Measurements from ENCODE around the gene TMEM225B. TPM values are rescaled to one million over a fixed set of nuclear protein-coding genes. Genes with fewer than 3 reads are reported as not detected.
A peak's percentile ranks its signal among the peaks of the same experiment; 100 is the strongest.

TMEM225B gene
- total RNA-seq, 4 donors from 2014 or later, result not detected

DNA sequence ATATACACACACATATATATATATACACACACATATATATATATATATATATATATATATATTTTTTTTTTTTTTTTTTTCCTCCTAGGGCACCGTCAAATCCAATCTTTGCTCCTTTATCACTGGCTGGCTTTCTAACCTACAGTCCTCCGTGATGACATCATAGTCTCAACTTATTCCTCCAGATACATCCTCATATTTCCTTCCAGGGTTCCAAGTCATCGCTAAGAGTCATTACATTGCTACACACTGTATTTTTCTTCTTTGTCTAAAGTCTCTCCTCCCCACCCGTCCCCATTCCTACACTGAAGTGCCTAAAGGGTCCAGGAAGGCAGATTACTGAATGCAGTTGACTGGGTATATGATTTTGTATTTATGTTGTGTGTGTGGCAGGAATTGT, 45.0 kb upstream of the TMEM225B start:
- peaks cover 20 to 23% of the 10 kb centered on the region in 2 donors for H3K4me1 ChIP-seq
- TF ChIP-seq, protein P1, sequence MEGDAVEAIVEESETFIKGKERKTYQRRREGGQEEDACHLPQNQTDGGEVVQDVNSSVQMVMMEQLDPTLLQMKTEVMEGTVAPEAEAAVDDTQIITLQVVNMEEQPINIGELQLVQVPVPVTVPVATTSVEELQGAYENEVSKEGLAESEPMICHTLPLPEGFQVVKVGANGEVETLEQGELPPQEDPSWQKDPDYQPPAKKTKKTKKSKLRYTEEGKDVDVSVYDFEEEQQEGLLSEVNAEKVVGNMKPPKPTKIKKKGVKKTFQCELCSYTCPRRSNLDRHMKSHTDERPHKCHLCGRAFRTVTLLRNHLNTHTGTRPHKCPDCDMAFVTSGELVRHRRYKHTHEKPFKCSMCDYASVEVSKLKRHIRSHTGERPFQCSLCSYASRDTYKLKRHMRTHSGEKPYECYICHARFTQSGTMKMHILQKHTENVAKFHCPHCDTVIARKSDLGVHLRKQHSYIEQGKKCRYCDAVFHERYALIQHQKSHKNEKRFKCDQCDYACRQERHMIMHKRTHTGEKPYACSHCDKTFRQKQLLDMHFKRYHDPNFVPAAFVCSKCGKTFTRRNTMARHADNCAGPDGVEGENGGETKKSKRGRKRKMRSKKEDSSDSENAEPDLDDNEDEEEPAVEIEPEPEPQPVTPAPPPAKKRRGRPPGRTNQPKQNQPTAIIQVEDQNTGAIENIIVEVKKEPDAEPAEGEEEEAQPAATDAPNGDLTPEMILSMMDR (IDR thresholded peaks at IDR 0.05 in 4 of 5, conservative IDR thresholded peaks at IDR 0.05 in 1 of 5), result no peak
- TF ChIP-seq POLR2A (IDR thresholded peaks at IDR 0.05), result no peak
- in situ Hi-C loops (cut with MboI; ENCODE audit: low sequenced_read_pairs in 4 of 4), result loop anchor here in 2 of 4 donors (5.0 to 10.0 kb wide), 2 partner anchors 48 to 51 kb away; partner anchors contain the start of genes ZKSCAN5 (in 2 of the 2) and ZNF394 (in 2 of the 2)
- no peaks in the 10 kb centered on the region for H3K9me3 ChIP-seq
- ATAC-seq (no peak), DNase-seq (no peak)
- H3K27ac ChIP-seq, result no peak overlapping the region
- no peaks in the 10 kb centered on the region for H3K27me3 ChIP-seq
- no peak overlapping the region for H3K4me3 ChIP-seq
- intact Hi-C loops (cut with DNase I; ENCODE audit: low total_unique reads), result loop anchor here (10.0 kb wide), 2 partner anchors 872 to 1322 kb away; partner anchors contain the start of genes MEPCE, SRRT and ZCWPW1
- peaks cover 0 to 17% of the 10 kb centered on the region in 2 donors for H3K36me3 ChIP-seq

DNA sequence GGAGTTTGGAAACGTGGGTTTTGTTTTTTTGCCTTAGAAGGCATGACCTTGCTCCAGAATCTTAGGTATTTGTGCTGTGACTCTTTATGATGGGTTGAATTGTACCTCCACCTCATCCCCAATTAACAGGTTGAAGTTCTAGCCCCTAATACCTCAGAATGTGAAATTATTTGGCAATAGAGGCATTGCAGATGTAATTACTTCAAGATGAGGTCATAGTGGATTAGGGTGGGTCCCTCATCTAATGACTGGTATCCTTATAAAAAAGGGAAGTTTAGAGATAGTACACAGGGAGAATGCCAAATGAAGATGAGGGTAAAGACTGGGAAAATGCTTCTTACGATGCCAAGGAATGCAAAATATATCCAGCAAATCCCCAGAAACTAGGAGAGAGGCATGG, 43.1 kb upstream of the TMEM225B start:
- in situ Hi-C loops (cut with MboI; ENCODE audit: low sequenced_read_pairs in 4 of 4) (loop anchor here in 2 of 4 donors (5.0 to 10.0 kb wide), 2 partner anchors 50 to 53 kb away; partner anchors contain the start of genes ZKSCAN5 (in 2 of the 2) and ZNF394 (in 2 of the 2)), intact Hi-C loops (cut with DNase I; ENCODE audit: low total_unique reads) (loop anchor here (10.0 kb wide), 2 partner anchors 870 to 1320 kb away; partner anchors contain the start of genes MEPCE, SRRT and ZCWPW1)
- DNase-seq (no peak), ATAC-seq (no peak)
- H3K9me3 ChIP-seq, result no peaks in the 10 kb centered on the region
- no peaks in the 10 kb centered on the region for H3K27me3 ChIP-seq
- TF ChIP-seq POLR2A (IDR thresholded peaks at IDR 0.05), result no peak
- TF ChIP-seq, protein P1 (IDR thresholded peaks at IDR 0.05 in 4 of 5, conservative IDR thresholded peaks at IDR 0.05 in 1 of 5), result no peak
- H3K27ac ChIP-seq, result no peak overlapping the region
- peaks cover 26 to 30% of the 10 kb centered on the region in 2 donors for H3K4me1 ChIP-seq
- H3K36me3 ChIP-seq, result peaks cover 0 to 11% of the 10 kb centered on the region in 2 donors
- no peak overlapping the region for H3K4me3 ChIP-seq

DNA sequence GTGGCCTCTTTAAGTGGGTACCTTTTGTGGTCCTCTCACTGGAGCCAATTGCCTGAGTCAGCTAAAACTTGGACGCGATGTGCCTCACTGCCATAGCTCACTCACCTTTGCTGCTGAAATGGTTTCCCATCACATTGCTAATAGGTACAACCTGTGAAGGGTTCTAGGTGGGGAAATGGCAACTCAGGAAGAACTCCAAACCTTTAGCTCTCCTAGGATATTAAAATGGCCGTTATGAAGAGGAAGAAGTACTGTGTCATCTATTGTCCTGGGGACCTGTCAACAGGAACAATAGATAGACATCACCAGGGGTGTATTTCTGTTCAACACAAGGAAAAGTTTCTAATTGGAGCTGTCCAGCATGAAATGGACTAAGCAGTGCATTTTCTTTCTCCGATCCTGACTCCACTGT, 40.9 kb upstream of the TMEM225B start:
- Histone ChIP-seq H3K36me3 (peaks cover 0 to 31% of the 10 kb centered on the region in 2 donors), H3K9me3 (no peaks in the 10 kb centered on the region), H3K4me3 (peak overlapping the region; percentile 82 to 94 (median 90)), H3K27me3 (no peaks in the 10 kb centered on the region), H3K27ac (peak overlapping the region; percentile 96 to 99 (median 98)), H3K4me1 (peaks cover 22 to 28% of the 10 kb centered on the region in 2 donors)
- intact Hi-C loops (cut with DNase I; ENCODE audit: low total_unique reads), result loop anchor here (10.0 kb wide), 2 partner anchors 868 to 1318 kb away; partner anchors contain the start of genes MEPCE, SRRT and ZCWPW1
- TF ChIP-seq POLR2A (IDR thresholded peaks at IDR 0.05), result no peak
- TF ChIP-seq, protein P1 (IDR thresholded peaks at IDR 0.05 in 4 of 5, conservative IDR thresholded peaks at IDR 0.05 in 1 of 5), result no peak
- ATAC-seq (no peak), DNase-seq (no peak)
- in situ Hi-C loops (cut with MboI; ENCODE audit: low sequenced_read_pairs in 4 of 4), result loop anchor here in 1 of 4 donors (10.0 kb wide), 1 partner anchor 52 kb away; the partner anchor contains the start of genes ZKSCAN5 and ZNF394

DNA sequence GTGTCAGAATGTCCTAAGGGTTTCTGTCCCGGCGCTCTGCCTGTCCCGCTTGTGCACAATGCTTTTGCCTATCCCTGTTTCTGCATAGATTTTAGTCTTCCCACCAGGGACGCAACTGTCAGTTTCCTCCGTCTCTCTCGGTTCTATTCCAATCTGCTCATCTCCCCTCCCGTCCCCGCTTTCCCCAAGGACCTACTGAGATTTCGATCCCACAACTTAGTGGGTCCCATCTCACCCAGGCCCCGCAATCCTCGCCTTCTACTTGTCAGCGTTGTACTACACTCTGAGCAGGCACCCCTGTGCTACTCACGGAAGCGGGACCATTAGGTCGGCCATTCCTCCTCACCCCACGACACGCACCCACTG, 40.1 kb upstream of the TMEM225B start:
- in situ Hi-C loops (cut with MboI; ENCODE audit: low sequenced_read_pairs in 4 of 4) (loop anchor here in 1 of 4 donors (10.0 kb wide), 1 partner anchor 53 kb away; the partner anchor contains the start of genes ZKSCAN5 and ZNF394), intact Hi-C loops (cut with DNase I; ENCODE audit: low total_unique reads) (loop anchor here (2.0 to 10.0 kb wide), 4 partner anchors 53 to 1317 kb away; partner anchors contain the start of genes MEPCE, SRRT, ZCWPW1 and ZKSCAN5)
- peak overlapping the region; percentile 96 to 99 (median 98) for H3K27ac ChIP-seq
- H3K9me3 ChIP-seq, result no peaks in the 10 kb centered on the region
- peaks cover 19 to 30% of the 10 kb centered on the region in 2 donors for H3K4me1 ChIP-seq
- peaks cover 0 to 36% of the 10 kb centered on the region in 2 donors for H3K36me3 ChIP-seq
- DNase-seq (no peak), ATAC-seq (peak; percentile 8 to 55)
- H3K27me3 ChIP-seq, result no peaks in the 10 kb centered on the region
- TF ChIP-seq, protein P1 (IDR thresholded peaks at IDR 0.05 in 4 of 5, conservative IDR thresholded peaks at IDR 0.05 in 1 of 5), result no peak
- no peak for TF ChIP-seq POLR2A (IDR thresholded peaks at IDR 0.05)
- H3K4me3 ChIP-seq, result peak overlapping the region; percentile 82 to 94 (median 90)
